GM18520 (cell line): ENCODE data around the gene GPR15LG.
"Not testable (repeated sequence)": the region's sequence is repeated elsewhere in the genome, so short reads cannot be mapped to it uniquely, and the experiment has no call there.

Source experiments
- ATAC-seq: cut with Tn5 transposase; IDR thresholded peaks from one replicate; pipeline ENCODE4 v1.9.1; 2021; ENCODE audit not compliant: unreplicated experiment

Gene GPR15LG

GRCh38 chr10:84164442-84164841 is 9.2 kb upstream of the GPR15LG start:
- no peak for ATAC-seq

- ATAC-seq, result peak; percentile 38
Measured at GRCh38 chr10:84166620-84167288, 6.8 kb upstream of the GPR15LG start.

GRCh38 chr10:84167289-84167653 is 6.3 kb upstream of the GPR15LG start:
- not testable (repeated sequence) for ATAC-seq

GRCh38 chr10:84168382-84168781 is 5.2 kb upstream of the GPR15LG start:
- ATAC-seq, result not testable (repeated sequence)

GRCh38 chr10:84171237-84171636 is 2.4 kb upstream of the GPR15LG start:
- not testable (repeated sequence) for ATAC-seq

GRCh38 chr10:84171700-84172466 is 1.7 kb upstream of the GPR15LG start:
- ATAC-seq, result peak; percentile 31

GRCh38 chr10:84172467-84173356 is 889 bp upstream of the GPR15LG start:
- no peak for ATAC-seq

GRCh38 chr10:84175436-84175835 is 1.8 kb downstream of the GPR15LG start:
- ATAC-seq, result no peak

GRCh38 chr10:84176351-84176750 is 2.8 kb downstream of the GPR15LG start:
- no peak for ATAC-seq

GRCh38 chr10:84176836-84177474 is 3.4 kb downstream of the GPR15LG start:
- no peak for ATAC-seq

GRCh38 chr10:84177541-84178141 is 4.0 kb downstream of the GPR15LG start:
- ATAC-seq, result peak; percentile 36

GRCh38 chr10:84178160-84178609 is 4.6 kb downstream of the GPR15LG start:
- ATAC-seq, result no peak

- ATAC-seq, result peak; percentile 84
Measured at GRCh38 chr10:84179059-84179710, 5.6 kb downstream of the GPR15LG start.

GRCh38 chr10:84180386-84180785 is 6.8 kb downstream of the GPR15LG start:
- not testable (repeated sequence) for ATAC-seq

GRCh38 chr10:84181631-84182030 is 8.0 kb downstream of the GPR15LG start:
- no peak for ATAC-seq

- no peak for ATAC-seq
Measured at GRCh38 chr10:84184517-84184916, 10.9 kb downstream of the GPR15LG start.

GRCh38 chr10:84185526-84186175 is 12.1 kb downstream of the GPR15LG start:
- ATAC-seq, result no peak

GRCh38 chr10:84188815-84189214 is 15.2 kb downstream of the GPR15LG start:
- no peak for ATAC-seq

GRCh38 chr10:84190621-84191020 is 17.0 kb downstream of the GPR15LG start:
- no peak for ATAC-seq
